GM21576 (cell line): Measurements from ENCODE around the gene SEH1L.
"Not testable (repeated sequence)": the region's sequence is repeated elsewhere in the genome, so short reads cannot be mapped to it uniquely, and the experiment has no call there.

Experiments used
- ATAC-seq: cut with Tn5 transposase; IDR thresholded peaks from one replicate; pipeline ENCODE4 v1.9.1; 2021; ENCODE audit warnings: mild to moderate bottlenecking, moderate library complexity; ENCODE audit not compliant: unreplicated experiment

Gene SEH1L

GRCh38 chr18:12947285-12948049 lies at the start of gene SEH1L:
Gene SEH1L, plus strand, starts transcription at chr18:12948011. Its CDS starts 111 bp downstream, at chr18:12948122.
- peak; percentile 66 for ATAC-seq

GRCh38 chr18:12901208-12901607 lies 46.6 kb upstream of the SEH1L start:
- not testable (repeated sequence) for ATAC-seq

GRCh38 chr18:12904012-12904516 lies 43.7 kb upstream of the SEH1L start:
- no peak for ATAC-seq

- ATAC-seq: no peak
These were observed 41.7 kb upstream of the SEH1L start for GRCh38 chr18:12906119-12906518.

GRCh38 chr18:12906773-12907172 lies 41.0 kb upstream of the SEH1L start:
- no peak for ATAC-seq

- ATAC-seq: no peak
These were observed 40.4 kb upstream of the SEH1L start for GRCh38 chr18:12907258-12907925.

GRCh38 chr18:12908706-12909105 lies 39.1 kb upstream of the SEH1L start:
- no peak for ATAC-seq

- ATAC-seq: no peak
These were observed 36.5 kb upstream of the SEH1L start for GRCh38 chr18:12911025-12911928.

- ATAC-seq: no peak
These were observed 35.7 kb upstream of the SEH1L start for GRCh38 chr18:12911929-12912703.

- ATAC-seq: peak; percentile 78
These were observed 26.6 kb upstream of the SEH1L start for GRCh38 chr18:12921178-12921577.

- no peak for ATAC-seq
These were observed 25.5 kb upstream of the SEH1L start for GRCh38 chr18:12922266-12922665.

GRCh38 chr18:12924616-12925015 lies 23.2 kb upstream of the SEH1L start:
- ATAC-seq: no peak

- no peak for ATAC-seq
These were observed 19.6 kb upstream of the SEH1L start for GRCh38 chr18:12928206-12928605.

GRCh38 chr18:12928641-12929040 lies 19.2 kb upstream of the SEH1L start:
- ATAC-seq: no peak

- ATAC-seq: no peak
These were observed 18.2 kb upstream of the SEH1L start for GRCh38 chr18:12929477-12930083.

GRCh38 chr18:12930376-12930775 lies 17.4 kb upstream of the SEH1L start:
- ATAC-seq: no peak

- ATAC-seq: no peak
These were observed 16.9 kb upstream of the SEH1L start for GRCh38 chr18:12930908-12931307.

- ATAC-seq: no peak
These were observed 14.5 kb upstream of the SEH1L start for GRCh38 chr18:12933327-12933726.

- ATAC-seq: no peak
These were observed 13.2 kb upstream of the SEH1L start for GRCh38 chr18:12934454-12935071.

GRCh38 chr18:12939162-12939561 lies 8.6 kb upstream of the SEH1L start:
- ATAC-seq: no peak
